K562 (cell line): ENCODE data around the gene HSPH1.

Experiments used
- CBFB ChIP-seq: sonication (generic); formaldehyde crosslinking; IDR thresholded peaks from 2 replicates; pipeline ENCODE4 v1.4.0; 2020; ENCODE audit warnings: mild to moderate bottlenecking, missing genetic modification reagents
- CHD2 ChIP-seq: IDR thresholded peaks from 2 replicates; pipeline ENCODE4 v1.6.1; 2011; ENCODE audit warnings: low read depth, low read length
- CTCF ChIP-seq, 3 experiments: IDR thresholded peaks in 2 of 3; conservative IDR thresholded peaks in 1 of 3; 2 replicates each; pipeline ENCODE4 v1.5.1; 2011 to 2012; ENCODE audit warnings: low read length in 3 of 3, mild to moderate bottlenecking in 3 of 3, control low read depth in 2 of 3, improper control_type of control experiment in 1 of 3, inconsistent platforms in 1 of 3, low read depth in 1 of 3, mixed read lengths in 1 of 3, moderate library complexity in 1 of 3; ENCODE audit not compliant: insufficient read depth in 2 of 3
- DACH1 ChIP-seq: fragments of 450-650 bp; IDR thresholded peaks from 2 replicates; pipeline ENCODE4 v1.6.1; 2018; ENCODE audit not compliant: partially characterized antibody
- ESRRA ChIP-seq: fragments of 450-650 bp; IDR thresholded peaks from 2 replicates; pipeline ENCODE4 v1.6.1; 2014; ENCODE audit warnings: low read depth, mild to moderate bottlenecking, moderate library complexity, borderline replicate concordance
- FOXP4 ChIP-seq: sonication (generic); formaldehyde crosslinking; IDR thresholded peaks from 2 replicates; pipeline ENCODE4 v1.8.0; 2022; ENCODE audit warnings: mild to moderate bottlenecking, missing genetic modification reagents, borderline replicate concordance
- GABPB2 ChIP-seq: fragments of 250-450 bp; sonication (Bioruptor Pico); conservative IDR thresholded peaks from 2 replicates; pipeline ENCODE4 v1.5.1; 2021; ENCODE audit warnings: mild to moderate bottlenecking
- HDAC8 ChIP-seq: fragments of 450-650 bp; IDR thresholded peaks from 2 replicates; pipeline ENCODE4 v1.6.1; 2016; ENCODE audit warnings: mild to moderate bottlenecking, missing genetic modification characterization, moderate library complexity, missing compliant biosample characterization
- HEY1 ChIP-seq: fragments of 250-450 bp; sonication (Bioruptor Pico); IDR thresholded peaks from 2 replicates; pipeline ENCODE4 v1.5.0; 2020; ENCODE audit warnings: mild to moderate bottlenecking, moderate library complexity, borderline replicate concordance
- MNT ChIP-seq, 2 experiments: fragments of 450-650 bp; conservative IDR thresholded peaks; 2 replicates each; pipeline ENCODE4 v1.6.1; 2017; ENCODE audit warnings: mild to moderate bottlenecking in 2 of 2, moderate library complexity in 2 of 2
- NFIC ChIP-seq: fragments of 450-650 bp; IDR thresholded peaks from 2 replicates; pipeline ENCODE4 v1.6.1; 2017; ENCODE audit warnings: mild to moderate bottlenecking, inconsistent platforms
- NONO ChIP-seq, 2 experiments: fragments of 200-400 bp in 1 of 2; fragments of 450-650 bp in 1 of 2; formaldehyde crosslinking in 1 of 2; IDR thresholded peaks; 2 replicates each; pipeline ENCODE4 v1.6.1; 2017; ENCODE audit warnings: low read depth in 2 of 2, mild to moderate bottlenecking in 2 of 2, moderate library complexity in 2 of 2, low read length in 1 of 2
- POLR2A ChIP-seq: fragments of 450-650 bp; conservative IDR thresholded peaks from 2 replicates; pipeline ENCODE4 v1.6.1; 2016
- TAF1 ChIP-seq: IDR thresholded peaks from 2 replicates; pipeline ENCODE4 v1.6.1; 2011; ENCODE audit warnings: mild to moderate bottlenecking, low read length, moderate library complexity; ENCODE audit not compliant: insufficient read depth, control insufficient read depth, severe bottlenecking; ENCODE audit errors: extremely low read depth

- TF ChIP-seq CHD2 = no peak
- no peak for TF ChIP-seq HDAC8 (tag)
- no peak for TF ChIP-seq NFIC
- TF ChIP-seq TAF1 = no peak
- no peak for TF ChIP-seq DACH1
- no peak for TF ChIP-seq MNT (conservative IDR thresholded peaks at IDR 0.05)
- no peak for TF ChIP-seq HEY1 (CRISPR knock-in tag)
- no peak for TF ChIP-seq GABPB2 (CRISPR knock-in tag)
- TF ChIP-seq ESRRA = no peak
- TF ChIP-seq CTCF (IDR thresholded peaks at IDR 0.05 in 2 of 3, conservative IDR thresholded peaks at IDR 0.05 in 1 of 3; ENCODE audit: insufficient read depth in 2 of 3, low read depth in 1 of 3, low read length in 3 of 3) = no peak
- TF ChIP-seq FOXP4 (CRISPR knock-in tag) = no peak
- no peak for TF ChIP-seq NONO (IDR thresholded peaks at IDR 0.05; ENCODE audit: low read depth in 2 of 2, low read length in 1 of 2)
- no peak for TF ChIP-seq POLR2A
- no peak for TF ChIP-seq CBFB (CRISPR knock-in tag)
Measured at GRCh38 chr13:31089649-31090048, 72.1 kb downstream of the HSPH1 start.
